ENCODE data around the gene TRPC4AP.

Gene TRPC4AP

GRCh38 chr20:35134472-35134871 is 41.9 kb upstream of the TRPC4AP start:
- no peak for ATAC-seq
- TF ChIP-seq, protein P1, sequence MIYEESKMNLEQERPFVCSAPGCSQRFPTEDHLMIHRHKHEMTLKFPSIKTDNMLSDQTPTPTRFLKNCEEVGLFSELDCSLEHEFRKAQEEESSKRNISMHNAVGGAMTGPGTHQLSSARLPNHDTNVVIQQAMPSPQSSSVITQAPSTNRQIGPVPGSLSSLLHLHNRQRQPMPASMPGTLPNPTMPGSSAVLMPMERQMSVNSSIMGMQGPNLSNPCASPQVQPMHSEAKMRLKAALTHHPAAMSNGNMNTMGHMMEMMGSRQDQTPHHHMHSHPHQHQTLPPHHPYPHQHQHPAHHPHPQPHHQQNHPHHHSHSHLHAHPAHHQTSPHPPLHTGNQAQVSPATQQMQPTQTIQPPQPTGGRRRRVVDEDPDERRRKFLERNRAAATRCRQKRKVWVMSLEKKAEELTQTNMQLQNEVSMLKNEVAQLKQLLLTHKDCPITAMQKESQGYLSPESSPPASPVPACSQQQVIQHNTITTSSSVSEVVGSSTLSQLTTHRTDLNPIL (CRISPR knock-in tag; IDR thresholded peaks at IDR 0.05; ENCODE audit: low read depth) = no peak

GRCh38 chr20:35133735-35134134 is 41.1 kb upstream of the TRPC4AP start:
- ATAC-seq = no peak
- TF ChIP-seq ARNTL (CRISPR knock-in tag; IDR thresholded peaks at IDR 0.05; ENCODE audit: borderline replicate concordance, low read depth) (no peak), BACH2 (CRISPR knock-in tag; IDR thresholded peaks at IDR 0.05; ENCODE audit: borderline replicate concordance) (no peak), ZFP30 (CRISPR knock-in tag; IDR thresholded peaks at IDR 0.05) (no peak), ZNF565 (CRISPR knock-in tag; conservative IDR thresholded peaks at IDR 0.05; ENCODE audit: low read depth) (no peak), CSDC2 (CRISPR knock-in tag; IDR thresholded peaks at IDR 0.05) (no peak), SNAI2 (CRISPR knock-in tag; IDR thresholded peaks at IDR 0.05) (no peak), PPARA (CRISPR knock-in tag; IDR thresholded peaks at IDR 0.05; ENCODE audit: borderline replicate concordance) (no peak), ESRRG (CRISPR knock-in tag; IDR thresholded peaks at IDR 0.05) (no peak)
- TF ChIP-seq, protein P1 (CRISPR knock-in tag; IDR thresholded peaks at IDR 0.05; ENCODE audit: low read depth) = no peak

GRCh38 chr20:35133031-35133430 is 40.4 kb upstream of the TRPC4AP start:
- no peak for ATAC-seq
- TF ChIP-seq ZNF70 (CRISPR knock-in tag; IDR thresholded peaks at IDR 0.05) (no peak), TOX (CRISPR knock-in tag; IDR thresholded peaks at IDR 0.05; ENCODE audit: borderline replicate concordance) (no peak), ZFP30 (CRISPR knock-in tag; IDR thresholded peaks at IDR 0.05) (no peak), ESRRG (CRISPR knock-in tag; IDR thresholded peaks at IDR 0.05) (no peak), ARNTL (CRISPR knock-in tag; IDR thresholded peaks at IDR 0.05; ENCODE audit: borderline replicate concordance, low read depth) (no peak), RARB (CRISPR knock-in tag; IDR thresholded peaks at IDR 0.05) (no peak), SNAI2 (CRISPR knock-in tag; IDR thresholded peaks at IDR 0.05) (no peak), ZFP3 (CRISPR knock-in tag; IDR thresholded peaks at IDR 0.05) (no peak), TCF4 (CRISPR knock-in tag; IDR thresholded peaks at IDR 0.05; ENCODE audit: borderline replicate concordance) (no peak), OSR1 (CRISPR knock-in tag; IDR thresholded peaks at IDR 0.05) (no peak), PPARA (CRISPR knock-in tag; IDR thresholded peaks at IDR 0.05; ENCODE audit: borderline replicate concordance) (no peak), ZNF8 (CRISPR knock-in tag; IDR thresholded peaks at IDR 0.05) (no peak), PATZ1 (CRISPR knock-in tag; IDR thresholded peaks at IDR 0.05; ENCODE audit: borderline replicate concordance) (no peak)
- TF ChIP-seq, protein P1 (CRISPR knock-in tag; IDR thresholded peaks at IDR 0.05; ENCODE audit: low read depth) = no peak
- TF ChIP-seq, protein P2, sequence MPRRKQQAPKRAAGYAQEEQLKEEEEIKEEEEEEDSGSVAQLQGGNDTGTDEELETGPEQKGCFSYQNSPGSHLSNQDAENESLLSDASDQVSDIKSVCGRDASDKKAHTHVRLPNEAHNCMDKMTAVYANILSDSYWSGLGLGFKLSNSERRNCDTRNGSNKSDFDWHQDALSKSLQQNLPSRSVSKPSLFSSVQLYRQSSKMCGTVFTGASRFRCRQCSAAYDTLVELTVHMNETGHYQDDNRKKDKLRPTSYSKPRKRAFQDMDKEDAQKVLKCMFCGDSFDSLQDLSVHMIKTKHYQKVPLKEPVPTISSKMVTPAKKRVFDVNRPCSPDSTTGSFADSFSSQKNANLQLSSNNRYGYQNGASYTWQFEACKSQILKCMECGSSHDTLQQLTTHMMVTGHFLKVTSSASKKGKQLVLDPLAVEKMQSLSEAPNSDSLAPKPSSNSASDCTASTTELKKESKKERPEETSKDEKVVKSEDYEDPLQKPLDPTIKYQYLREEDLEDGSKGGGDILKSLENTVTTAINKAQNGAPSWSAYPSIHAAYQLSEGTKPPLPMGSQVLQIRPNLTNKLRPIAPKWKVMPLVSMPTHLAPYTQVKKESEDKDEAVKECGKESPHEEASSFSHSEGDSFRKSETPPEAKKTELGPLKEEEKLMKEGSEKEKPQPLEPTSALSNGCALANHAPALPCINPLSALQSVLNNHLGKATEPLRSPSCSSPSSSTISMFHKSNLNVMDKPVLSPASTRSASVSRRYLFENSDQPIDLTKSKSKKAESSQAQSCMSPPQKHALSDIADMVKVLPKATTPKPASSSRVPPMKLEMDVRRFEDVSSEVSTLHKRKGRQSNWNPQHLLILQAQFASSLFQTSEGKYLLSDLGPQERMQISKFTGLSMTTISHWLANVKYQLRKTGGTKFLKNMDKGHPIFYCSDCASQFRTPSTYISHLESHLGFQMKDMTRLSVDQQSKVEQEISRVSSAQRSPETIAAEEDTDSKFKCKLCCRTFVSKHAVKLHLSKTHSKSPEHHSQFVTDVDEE (CRISPR knock-in tag; IDR thresholded peaks at IDR 0.05) = no peak
- TF ChIP-seq, protein P3, sequence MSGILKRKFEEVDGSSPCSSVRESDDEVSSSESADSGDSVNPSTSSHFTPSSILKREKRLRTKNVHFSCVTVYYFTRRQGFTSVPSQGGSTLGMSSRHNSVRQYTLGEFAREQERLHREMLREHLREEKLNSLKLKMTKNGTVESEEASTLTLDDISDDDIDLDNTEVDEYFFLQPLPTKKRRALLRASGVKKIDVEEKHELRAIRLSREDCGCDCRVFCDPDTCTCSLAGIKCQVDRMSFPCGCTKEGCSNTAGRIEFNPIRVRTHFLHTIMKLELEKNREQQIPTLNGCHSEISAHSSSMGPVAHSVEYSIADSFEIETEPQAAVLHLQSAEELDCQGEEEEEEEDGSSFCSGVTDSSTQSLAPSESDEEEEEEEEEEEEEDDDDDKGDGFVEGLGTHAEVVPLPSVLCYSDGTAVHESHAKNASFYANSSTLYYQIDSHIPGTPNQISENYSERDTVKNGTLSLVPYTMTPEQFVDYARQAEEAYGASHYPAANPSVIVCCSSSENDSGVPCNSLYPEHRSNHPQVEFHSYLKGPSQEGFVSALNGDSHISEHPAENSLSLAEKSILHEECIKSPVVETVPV (CRISPR knock-in tag; IDR thresholded peaks at IDR 0.05) = no peak
